DND-41 (cell line): ENCODE measurements around the gene WNK1.
"Not testable (repeated sequence)": the region's sequence is repeated elsewhere in the genome, so short reads cannot be mapped to it uniquely, and the experiment has no call there.

Source experiments
- ATAC-seq: fragments of 200-7000 bp; cut with Tn5 transposase; 3 replicates; pipeline ENCODE4 v1.9.1; 2021; ENCODE audit warnings: low read depth; ENCODE audit not compliant: insufficient read depth
- DNase-seq: peaks from one replicate; pipeline ENCODE4 v3.0.0-alpha.2; 2020
- H2AFZ ChIP-seq: 2 replicates; pipeline ENCODE4 v1.6.0; 2012; ENCODE audit warnings: low read depth, low read length
- H3K27ac ChIP-seq: 2 replicates; pipeline ENCODE4 v1.5.1; 2012; ENCODE audit warnings: low read length, inconsistent platforms
- H3K27me3 ChIP-seq: fragments of 200-600 bp; sonication (generic); 2 replicates; pipeline ENCODE4 v1.6.0; 2012; ENCODE audit warnings: low read length, mild to moderate bottlenecking, inconsistent platforms; ENCODE audit not compliant: insufficient read depth, poor library complexity
- H3K36me3 ChIP-seq: 2 replicates; pipeline ENCODE4 v1.5.1; 2012; ENCODE audit warnings: low read length, inconsistent platforms; ENCODE audit not compliant: insufficient read depth
- H3K4me1 ChIP-seq: 2 replicates; pipeline ENCODE4 v1.5.1; 2012; ENCODE audit warnings: mild to moderate bottlenecking, low read length; ENCODE audit not compliant: insufficient read depth
- H3K4me2 ChIP-seq: 2 replicates; pipeline ENCODE4 v1.6.0; 2012; ENCODE audit warnings: mild to moderate bottlenecking, moderate library complexity, low read length, inconsistent platforms; ENCODE audit not compliant: insufficient read depth
- H3K4me3 ChIP-seq, 2 experiments: fragments of 200-600 bp in 1 of 2; shearing (Covaris generic) in 1 of 2; 2 replicates each; pipeline ENCODE4 v1.5.1; 2012 to 2016; ENCODE audit warnings: inconsistent platforms in 2 of 2, low read length in 2 of 2, mild to moderate bottlenecking in 2 of 2, low read depth in 1 of 2, moderate library complexity in 1 of 2
- H3K79me2 ChIP-seq: 2 replicates; pipeline ENCODE4 v1.6.0; 2012; ENCODE audit warnings: low read length, inconsistent platforms; ENCODE audit not compliant: insufficient read depth
- H3K9ac ChIP-seq: 2 replicates; pipeline ENCODE4 v1.6.0; 2012; ENCODE audit warnings: low read depth, mild to moderate bottlenecking, inconsistent platforms, low read length, moderate library complexity
- H3K9me3 ChIP-seq: 2 replicates; pipeline ENCODE4 v1.5.1; 2012; ENCODE audit warnings: low read length, moderate library complexity, mild to moderate bottlenecking, inconsistent platforms; ENCODE audit not compliant: insufficient read depth, severe bottlenecking
- H4K20me1 ChIP-seq: 2 replicates; pipeline ENCODE4 v1.6.0; 2012; ENCODE audit warnings: low read length; ENCODE audit not compliant: insufficient read depth
- CTCF ChIP-seq: IDR thresholded peaks from 2 replicates; pipeline ENCODE4 v1.5.1; 2012; ENCODE audit warnings: borderline replicate concordance, low read length, moderate library complexity, mild to moderate bottlenecking; ENCODE audit not compliant: poor library complexity, severe bottlenecking; ENCODE audit errors: extremely low read depth
- EZH2 ChIP-seq: IDR thresholded peaks from 3 replicates; pipeline ENCODE4 v1.6.1; 2012; ENCODE audit warnings: borderline replicate concordance, low read depth, mild to moderate bottlenecking, moderate library complexity, low read length, inconsistent platforms; ENCODE audit not compliant: severe bottlenecking

The WNK1 gene

GRCh38 chr12:751999-752694 is at the start of gene WNK1:
Gene WNK1, plus strand, starts transcription at chr12:752579. Its CDS starts 987 bp downstream, at chr12:753566.
- peak within 1 kb of the TSS; percentile 87 for H2AFZ ChIP-seq
- H3K27ac ChIP-seq, result peak within 1 kb of the TSS; percentile 97
- H4K20me1 ChIP-seq, result peaks cover 42% of the 10 kb centered on the region
- peak within 1 kb of the TSS; percentile 84 for H3K9ac ChIP-seq
- TF ChIP-seq EZH2, result no peak
- TF ChIP-seq CTCF, result no peak
- H3K4me1 ChIP-seq, result peaks cover 45% of the 10 kb centered on the region
- H3K4me2 ChIP-seq, result peak within 1 kb of the TSS; percentile 89
- no peaks in the 10 kb centered on the region for H3K9me3 ChIP-seq
- H3K36me3 ChIP-seq, result peaks cover 23% of the 10 kb centered on the region
- DNase-seq, result peak; percentile 97
- peaks cover 58% of the 10 kb centered on the region for H3K79me2 ChIP-seq
- no peaks in the 10 kb centered on the region for H3K27me3 ChIP-seq
- H3K4me3 ChIP-seq, result peak within 1 kb of the TSS; percentile 75 to 81
- peak; percentile 66 for ATAC-seq

GRCh38 chr12:704516-705242 is 47.7 kb upstream of the WNK1 start:
- no peaks in the 10 kb centered on the region for H4K20me1 ChIP-seq
- H3K36me3 ChIP-seq, result no peaks in the 10 kb centered on the region
- no peak for ATAC-seq
- H3K9ac ChIP-seq, result no peak overlapping the region
- no peak for TF ChIP-seq CTCF
- no peak for TF ChIP-seq EZH2
- H3K4me2 ChIP-seq, result no peak overlapping the region
- no peaks in the 10 kb centered on the region for H3K27me3 ChIP-seq
- H3K9me3 ChIP-seq, result no peaks in the 10 kb centered on the region
- H3K4me1 ChIP-seq, result no peaks in the 10 kb centered on the region
- H3K27ac ChIP-seq, result no peak overlapping the region
- no peak overlapping the region for H3K4me3 ChIP-seq
- DNase-seq, result no peak
- H3K79me2 ChIP-seq, result no peaks in the 10 kb centered on the region
- no peak overlapping the region for H2AFZ ChIP-seq

GRCh38 chr12:708084-708483 is 44.3 kb upstream of the WNK1 start:
- H3K79me2 ChIP-seq, H3K4me1 ChIP-seq, H3K9me3 ChIP-seq, ATAC-seq, H3K4me3 ChIP-seq, H3K9ac ChIP-seq, H3K27me3 ChIP-seq, H4K20me1 ChIP-seq, H3K4me2 ChIP-seq, H3K36me3 ChIP-seq, H3K27ac ChIP-seq, H2AFZ ChIP-seq, DNase-seq: not testable (repeated sequence)

GRCh38 chr12:709455-710020 is 42.8 kb upstream of the WNK1 start:
- H3K9ac ChIP-seq, result no peak overlapping the region
- H3K4me1 ChIP-seq, result no peaks in the 10 kb centered on the region
- no peak for DNase-seq

More at GRCh38 chr12:709455-710020, 42.8 kb upstream of the WNK1 start:
- no peak for TF ChIP-seq CTCF
- no peak for TF ChIP-seq EZH2
- peaks cover 2% of the 10 kb centered on the region for H3K27me3 ChIP-seq
- H3K27ac ChIP-seq, result no peak overlapping the region
- H2AFZ ChIP-seq, result no peak overlapping the region
- no peaks in the 10 kb centered on the region for H3K79me2 ChIP-seq
- no peak for ATAC-seq
- no peak overlapping the region for H3K4me2 ChIP-seq
- H3K4me3 ChIP-seq, result no peak overlapping the region
- no peaks in the 10 kb centered on the region for H3K9me3 ChIP-seq
- H3K36me3 ChIP-seq, result no peaks in the 10 kb centered on the region
- no peaks in the 10 kb centered on the region for H4K20me1 ChIP-seq
